GM20000 (cell line): Measurements from ENCODE around the gene TMEM269.
A peak's percentile ranks its signal among the peaks of the same experiment; 100 is the strongest.

Experiments used
- DNase-seq: peaks from one replicate; pipeline ENCODE4 v3.0.0; 2012; ENCODE audit warnings: low spot score
- TF ChIP-seq, protein P1 (sequence below): IDR thresholded peaks from 2 replicates; pipeline ENCODE4 v1.5.1; 2012; ENCODE audit warnings: mild to moderate bottlenecking, control low read depth; ENCODE audit errors: extremely low read depth, missing control alignments

Gene TMEM269

DNA sequence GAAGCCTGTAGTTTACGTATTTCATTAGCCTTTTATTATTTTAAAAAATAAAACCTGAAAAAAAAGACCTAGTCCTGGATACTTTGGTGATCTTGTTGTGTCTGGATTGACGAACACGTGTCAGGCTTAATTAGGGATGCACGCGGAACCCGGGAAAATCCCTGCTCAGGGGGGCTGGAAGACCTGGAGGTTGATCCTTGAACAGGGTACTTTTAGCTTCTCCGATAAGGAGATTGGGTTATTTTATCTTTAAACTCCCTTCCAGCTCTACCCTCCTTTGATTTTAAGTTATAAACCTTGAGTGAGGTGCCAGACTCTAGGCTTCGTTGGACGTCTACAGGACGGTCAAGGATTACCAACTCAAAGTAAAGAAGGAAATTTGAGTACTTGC lies 61.1 kb downstream of the TMEM269 start:
- TF ChIP-seq, protein P1, sequence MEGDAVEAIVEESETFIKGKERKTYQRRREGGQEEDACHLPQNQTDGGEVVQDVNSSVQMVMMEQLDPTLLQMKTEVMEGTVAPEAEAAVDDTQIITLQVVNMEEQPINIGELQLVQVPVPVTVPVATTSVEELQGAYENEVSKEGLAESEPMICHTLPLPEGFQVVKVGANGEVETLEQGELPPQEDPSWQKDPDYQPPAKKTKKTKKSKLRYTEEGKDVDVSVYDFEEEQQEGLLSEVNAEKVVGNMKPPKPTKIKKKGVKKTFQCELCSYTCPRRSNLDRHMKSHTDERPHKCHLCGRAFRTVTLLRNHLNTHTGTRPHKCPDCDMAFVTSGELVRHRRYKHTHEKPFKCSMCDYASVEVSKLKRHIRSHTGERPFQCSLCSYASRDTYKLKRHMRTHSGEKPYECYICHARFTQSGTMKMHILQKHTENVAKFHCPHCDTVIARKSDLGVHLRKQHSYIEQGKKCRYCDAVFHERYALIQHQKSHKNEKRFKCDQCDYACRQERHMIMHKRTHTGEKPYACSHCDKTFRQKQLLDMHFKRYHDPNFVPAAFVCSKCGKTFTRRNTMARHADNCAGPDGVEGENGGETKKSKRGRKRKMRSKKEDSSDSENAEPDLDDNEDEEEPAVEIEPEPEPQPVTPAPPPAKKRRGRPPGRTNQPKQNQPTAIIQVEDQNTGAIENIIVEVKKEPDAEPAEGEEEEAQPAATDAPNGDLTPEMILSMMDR, result no peak
- peak; percentile 18 for DNase-seq

DNA sequence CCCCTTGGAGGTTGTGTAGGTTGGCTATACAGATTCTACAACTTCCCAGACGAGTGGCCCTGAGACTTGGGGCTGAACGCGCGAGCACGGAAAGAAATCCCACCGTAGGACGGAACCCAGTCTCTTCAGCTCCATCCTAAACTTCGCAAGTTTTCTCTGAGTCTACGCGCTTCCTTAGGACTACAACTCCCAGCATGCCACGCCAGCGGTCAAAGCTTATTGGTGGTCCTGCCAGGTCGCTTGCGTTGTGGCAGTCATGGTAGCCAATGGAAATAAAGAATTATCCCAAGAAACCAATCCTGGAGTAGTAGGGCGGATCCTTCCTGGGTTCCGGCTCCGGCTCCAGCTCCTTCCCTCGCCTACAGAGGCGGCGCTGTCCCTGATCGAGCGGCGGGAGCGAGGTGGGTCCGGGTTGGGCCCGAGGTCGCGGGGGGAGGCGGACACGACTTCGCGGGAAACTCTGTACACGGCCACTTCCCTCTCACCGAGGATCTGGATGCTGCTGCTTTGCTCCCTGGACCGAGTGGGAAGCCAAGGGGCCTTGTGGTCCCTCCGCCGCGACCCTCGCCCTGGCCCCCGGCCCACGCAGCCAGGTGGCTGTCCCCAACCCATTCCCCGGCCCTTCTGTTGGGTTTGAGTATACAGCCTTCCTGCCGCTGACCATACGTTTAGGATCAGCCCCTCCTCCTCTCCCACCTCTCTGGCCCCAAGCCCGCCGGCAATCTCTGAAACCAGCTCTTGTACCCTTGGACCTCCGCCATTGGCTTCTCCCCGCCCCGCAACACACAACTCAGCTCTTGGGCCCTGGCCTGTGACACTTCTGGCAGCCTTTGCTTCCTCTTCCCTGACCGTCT lies 61.7 kb downstream of the TMEM269 start, which contains the start of gene ZNF691:
ZNF691 (plus strand) TSS at position 357 of the 854 bp plus-strand sequence. CDS start 3,046 bp downstream, outside the sequence.
- TF ChIP-seq, protein P1, result peak; percentile 17

DNA sequence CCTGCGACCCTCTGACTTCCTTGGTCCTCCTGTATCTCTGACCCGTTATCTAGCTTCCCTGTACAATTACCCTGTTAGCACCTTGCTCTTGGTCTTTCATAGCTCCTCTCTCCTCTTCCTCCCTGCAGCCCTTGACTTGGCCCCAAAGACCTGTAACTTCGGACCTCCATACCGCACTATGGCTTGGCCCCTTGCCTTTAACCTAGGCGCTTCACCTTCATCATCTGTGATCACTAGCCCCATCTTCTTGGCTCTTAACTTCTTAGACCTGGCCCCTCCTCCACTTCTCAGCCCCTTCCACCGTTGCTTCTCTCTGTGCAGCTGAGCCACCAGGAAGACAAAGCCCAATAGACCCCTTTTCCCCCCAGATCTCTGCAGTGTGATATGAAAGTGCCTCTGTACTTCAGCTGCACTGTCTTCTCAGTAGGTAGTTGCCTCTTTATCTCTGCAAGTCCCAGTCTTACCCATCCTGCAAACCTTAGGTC lies 62.4 kb downstream of the TMEM269 start:
- DNase-seq, result no peak

More for the DNA sequence above, 61.7 kb downstream of the TMEM269 start, which contains the start of gene ZNF691:
- DNase-seq, result peak; percentile 93

DNA sequence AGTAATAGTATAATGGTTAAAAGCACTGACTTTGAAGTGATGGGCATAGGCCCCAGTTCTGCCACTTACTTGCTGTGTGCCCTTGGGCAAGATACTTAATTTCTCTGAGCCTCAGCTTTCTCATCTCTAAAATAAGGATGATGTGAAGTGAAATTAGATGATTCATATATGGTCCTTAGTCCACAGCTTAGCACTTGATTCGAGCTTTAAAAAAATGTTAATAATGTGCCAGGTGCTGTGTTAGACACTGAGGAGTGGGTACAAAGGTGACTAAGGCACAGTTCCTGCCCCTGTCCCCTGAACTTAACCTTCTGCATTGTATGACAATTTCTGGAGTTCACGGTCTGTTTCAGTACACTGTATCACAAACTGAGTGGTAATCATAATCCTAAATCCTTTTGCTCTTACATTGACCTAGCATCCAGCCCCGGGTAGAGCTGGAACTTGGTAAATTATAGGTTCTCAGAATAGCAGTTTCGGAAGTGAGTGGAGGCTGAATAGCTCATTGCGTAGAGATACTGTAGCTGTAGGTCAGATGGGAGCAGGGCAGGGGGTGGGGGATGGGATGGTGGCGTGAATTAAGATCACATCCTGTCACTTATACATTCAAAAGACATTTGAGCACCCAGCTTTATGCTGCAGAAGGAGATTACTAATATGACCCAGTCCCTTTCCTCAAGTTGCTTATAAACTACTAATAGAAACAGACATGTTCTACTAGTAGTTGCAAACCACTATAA lies 63.1 kb downstream of the TMEM269 start:
- TF ChIP-seq, protein P1, result no peak
- no peak for DNase-seq

More for the DNA sequence above, 62.4 kb downstream of the TMEM269 start:
- TF ChIP-seq, protein P1, result no peak

DNA sequence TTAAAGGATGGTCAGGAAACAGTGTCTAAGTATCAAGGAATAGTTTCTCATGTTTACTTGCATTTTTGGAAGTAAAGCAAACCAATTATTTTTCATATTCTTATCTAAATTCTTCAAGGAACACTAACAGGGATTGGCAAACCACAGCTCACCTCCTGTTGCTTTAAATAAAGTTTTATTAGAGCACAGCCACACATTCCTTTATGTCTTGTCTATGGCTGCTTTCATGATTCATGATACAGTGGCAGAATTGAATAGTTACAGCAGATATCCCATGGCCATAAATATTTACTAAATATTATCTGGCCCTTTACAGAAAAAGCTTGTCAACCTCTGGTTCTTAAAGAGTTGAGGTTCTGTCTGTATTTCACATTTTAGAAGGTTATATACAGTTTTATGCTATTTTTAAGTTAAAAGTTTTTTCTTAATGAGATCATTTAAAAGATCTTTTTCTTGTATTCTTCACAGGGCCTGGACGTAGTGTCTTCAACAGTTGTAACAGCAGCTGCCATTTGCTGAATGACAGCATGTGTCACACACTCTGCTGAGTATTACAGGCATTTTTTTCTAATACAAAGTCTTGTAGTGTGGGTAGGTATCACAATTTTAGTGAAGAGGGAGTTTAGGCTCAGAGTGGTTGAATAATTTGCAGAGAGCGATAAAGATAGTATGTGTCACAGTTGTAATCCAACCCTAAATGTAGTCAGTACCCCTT lies 64.2 kb downstream of the TMEM269 start:
- TF ChIP-seq, protein P1, result no peak
- DNase-seq, result no peak

DNA sequence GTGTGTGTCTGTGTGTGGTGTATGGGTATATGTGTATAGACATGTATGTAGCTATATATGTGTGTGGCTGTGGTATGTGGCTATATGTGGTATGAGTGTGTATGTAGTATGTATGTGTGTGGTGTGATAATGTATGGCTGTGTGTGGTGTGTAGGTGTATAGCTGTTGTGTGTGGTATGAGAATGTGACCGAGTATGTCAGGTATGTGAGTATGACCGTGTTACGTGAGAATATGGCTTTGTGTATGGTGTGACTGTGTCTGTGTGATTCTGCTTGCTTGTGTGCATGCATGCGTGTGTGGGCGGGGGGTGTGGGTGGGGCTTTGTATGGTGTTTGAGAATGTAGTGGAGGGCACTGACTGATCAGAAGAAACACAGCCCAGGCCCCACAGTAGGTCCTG lies 65.2 kb downstream of the TMEM269 start:
- TF ChIP-seq, protein P1, result no peak

More for the DNA sequence above, 65.2 kb downstream of the TMEM269 start:
- DNase-seq, result no peak
